Central memory CD8-positive, alpha-beta T cell (primary cell): Measurements from ENCODE around the gene OR56A1.
"Not testable (repeated sequence)": the region's sequence is repeated elsewhere in the genome, so short reads cannot be mapped to it uniquely, and the experiment has no call there.

Experiments used
- ATAC-seq: fragments of 150-1000 bp; cut with Tn5 transposase; replicated peaks from 2 replicates; pipeline ENCODE4 v1.10.0; 2022; ENCODE audit warnings: mild to moderate bottlenecking, moderate FRiP score, moderate number of reproducible peaks; ENCODE audit not compliant: poor library complexity, severe bottlenecking; ENCODE audit errors: extremely low read depth
- DNase-seq, 2 donors: peaks; one replicate each; pipeline ENCODE4 v3.0.0; 2021; ENCODE audit warnings: low spot score in 2 of 2
- H3K27ac Mint-ChIP-seq: one replicate; pipeline ENCODE4 v1.8.0; 2022; ENCODE audit warnings: low read depth, mild to moderate bottlenecking, moderate library complexity, mixed read lengths
- H3K27me3 Mint-ChIP-seq: one replicate; pipeline ENCODE4 v1.8.0; 2022; ENCODE audit warnings: mixed read lengths
- H3K36me3 Mint-ChIP-seq: one replicate; pipeline ENCODE4 v1.8.0; 2022; ENCODE audit warnings: mild to moderate bottlenecking, moderate library complexity, mixed read lengths; ENCODE audit not compliant: insufficient read depth
- H3K4me1 Mint-ChIP-seq: one replicate; pipeline ENCODE4 v1.8.0; 2022; ENCODE audit warnings: mixed read lengths
- H3K4me3 Mint-ChIP-seq: one replicate; pipeline ENCODE4 v1.8.0; 2022; ENCODE audit warnings: mild to moderate bottlenecking, moderate library complexity, mixed read lengths
- H3K9me3 Mint-ChIP-seq: one replicate; pipeline ENCODE4 v1.8.0; 2022; ENCODE audit warnings: mixed read lengths

OR56A1 gene, protein sequence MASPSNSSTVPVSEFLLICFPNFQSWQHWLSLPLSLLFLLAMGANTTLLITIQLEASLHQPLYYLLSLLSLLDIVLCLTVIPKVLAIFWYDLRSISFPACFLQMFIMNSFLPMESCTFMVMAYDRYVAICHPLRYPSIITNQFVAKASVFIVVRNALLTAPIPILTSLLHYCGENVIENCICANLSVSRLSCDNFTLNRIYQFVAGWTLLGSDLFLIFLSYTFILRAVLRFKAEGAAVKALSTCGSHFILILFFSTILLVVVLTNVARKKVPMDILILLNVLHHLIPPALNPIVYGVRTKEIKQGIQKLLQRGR

DNA sequence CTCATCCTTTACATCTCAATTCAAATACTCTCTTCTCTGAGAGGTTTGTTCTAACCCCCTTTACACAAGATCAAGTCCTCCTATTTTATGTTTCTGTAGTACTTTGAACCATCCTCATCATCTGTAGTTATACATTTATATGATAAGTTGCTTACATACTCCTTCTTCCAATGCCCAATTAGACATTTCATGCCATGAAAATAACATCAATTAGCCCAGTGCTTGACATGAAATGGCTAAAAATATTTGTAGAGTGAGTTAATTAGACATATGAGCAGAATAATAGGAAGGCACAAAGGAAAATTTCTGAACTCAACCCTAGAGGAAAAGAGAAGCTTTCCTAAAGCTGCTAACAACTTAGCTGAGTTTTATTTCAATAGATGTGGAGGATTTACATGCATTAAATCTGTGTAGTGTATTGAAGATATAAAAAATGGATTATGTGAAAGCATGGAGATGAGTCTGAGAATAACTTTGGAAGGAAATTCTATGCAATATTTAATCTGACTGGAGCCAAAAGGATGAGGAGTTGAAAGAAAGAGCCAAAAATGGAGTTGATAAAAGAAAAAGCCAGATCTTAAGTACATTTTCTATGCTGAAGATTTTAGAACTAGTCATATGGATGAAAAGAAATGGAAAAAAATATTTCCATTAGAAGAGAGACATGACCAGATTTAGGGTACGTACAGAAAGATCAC, at the start of gene OR56A1:
Gene OR56A1, minus strand, starts transcription at position 51 of the 698 bp plus-strand sequence. CDS start 3,066 bp downstream, outside the sequence.
- no peak within 1 kb of the TSS for H3K27ac Mint-ChIP-seq
- no peaks in the 10 kb centered on the region for H3K4me1 Mint-ChIP-seq
- no peak for DNase-seq
- no peaks in the 10 kb centered on the region for H3K36me3 Mint-ChIP-seq
- peaks cover 27% of the 10 kb centered on the region for H3K27me3 Mint-ChIP-seq
- no peak for ATAC-seq
- H3K4me3 Mint-ChIP-seq: no peak within 1 kb of the TSS
- H3K9me3 Mint-ChIP-seq: no peaks in the 10 kb centered on the region

DNA sequence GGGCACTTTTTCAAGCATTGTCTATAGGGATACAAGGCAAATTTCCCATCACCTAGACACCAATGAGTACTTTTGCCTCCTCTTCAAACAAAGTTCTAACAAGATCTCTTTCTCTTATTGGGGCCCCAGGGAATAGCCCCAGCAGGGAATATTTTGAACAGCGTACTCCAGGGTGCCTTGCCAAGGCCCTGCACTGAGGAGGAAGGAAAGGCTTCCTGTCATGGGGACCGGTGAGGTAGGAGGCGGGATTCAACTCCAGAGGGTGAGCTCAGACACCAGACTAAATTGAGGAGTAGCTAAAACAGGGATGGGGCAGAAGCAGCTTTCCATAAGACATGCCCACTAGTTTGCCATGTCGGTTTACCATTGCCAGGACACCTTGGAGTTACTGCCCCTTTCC, 48.9 kb upstream of the OR56A1 start:
- Mint-ChIP-seq H3K36me3 (no peaks in the 10 kb centered on the region), H3K27ac (no peak overlapping the region)

DNA sequence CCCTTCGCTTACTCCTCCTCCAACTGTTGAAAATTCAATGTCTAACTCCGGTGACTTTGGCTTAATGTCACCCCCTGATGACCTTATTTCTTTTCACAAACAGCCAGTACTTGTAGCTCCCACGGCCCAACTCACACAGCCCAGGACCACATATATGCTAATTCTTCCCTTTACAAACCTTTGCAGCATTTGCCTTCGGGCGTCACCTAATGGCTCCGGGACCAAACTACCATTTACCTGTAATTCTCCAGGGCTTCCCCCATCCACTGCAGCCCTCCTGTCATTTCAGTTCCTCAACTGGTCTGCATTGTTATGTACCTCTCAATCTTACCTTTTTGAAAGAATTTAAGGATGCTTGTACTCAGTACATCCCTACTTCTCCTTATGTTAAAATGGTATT, 47.2 kb upstream of the OR56A1 start:
- H3K4me3 Mint-ChIP-seq: no peak overlapping the region
- DNase-seq (no peak), ATAC-seq (no peak)
- no peaks in the 10 kb centered on the region for H3K4me1 Mint-ChIP-seq
- no peaks in the 10 kb centered on the region for H3K36me3 Mint-ChIP-seq
- no peak overlapping the region for H3K27ac Mint-ChIP-seq
- peaks cover 4% of the 10 kb centered on the region for H3K9me3 Mint-ChIP-seq
- H3K27me3 Mint-ChIP-seq: peaks cover 67% of the 10 kb centered on the region

More for the DNA sequence above, 48.9 kb upstream of the OR56A1 start:
- H3K4me1 Mint-ChIP-seq: no peaks in the 10 kb centered on the region
- peaks cover 58% of the 10 kb centered on the region for H3K27me3 Mint-ChIP-seq
- H3K9me3 Mint-ChIP-seq: peaks cover 4% of the 10 kb centered on the region
- no peak overlapping the region for H3K4me3 Mint-ChIP-seq
- DNase-seq (no peak), ATAC-seq (no peak)

DNA sequence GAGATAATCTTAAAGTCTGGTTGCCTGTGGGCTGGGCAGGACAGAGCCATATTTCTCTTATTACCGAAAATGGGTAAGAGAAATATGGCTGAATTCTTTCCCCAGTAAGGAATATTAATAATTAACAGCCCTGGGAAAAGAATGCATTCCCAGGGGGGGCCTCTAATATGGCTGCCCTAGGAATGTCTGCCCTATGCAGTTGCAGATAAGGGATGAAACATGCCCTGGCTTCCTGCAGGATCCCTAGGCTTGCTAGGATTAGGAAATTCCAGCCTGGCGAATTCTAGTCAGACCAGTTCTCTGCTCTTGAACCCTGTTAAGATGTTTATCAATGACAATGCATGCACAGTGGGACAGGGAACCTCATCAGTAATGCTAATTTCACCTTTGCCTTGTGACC, 45.9 kb upstream of the OR56A1 start:
- not testable (repeated sequence) for H3K36me3 Mint-ChIP-seq, H3K4me1 Mint-ChIP-seq, H3K4me3 Mint-ChIP-seq, DNase-seq, ATAC-seq, H3K27ac Mint-ChIP-seq, H3K9me3 Mint-ChIP-seq
- H3K27me3 Mint-ChIP-seq: peaks cover 70% of the 10 kb centered on the region

DNA sequence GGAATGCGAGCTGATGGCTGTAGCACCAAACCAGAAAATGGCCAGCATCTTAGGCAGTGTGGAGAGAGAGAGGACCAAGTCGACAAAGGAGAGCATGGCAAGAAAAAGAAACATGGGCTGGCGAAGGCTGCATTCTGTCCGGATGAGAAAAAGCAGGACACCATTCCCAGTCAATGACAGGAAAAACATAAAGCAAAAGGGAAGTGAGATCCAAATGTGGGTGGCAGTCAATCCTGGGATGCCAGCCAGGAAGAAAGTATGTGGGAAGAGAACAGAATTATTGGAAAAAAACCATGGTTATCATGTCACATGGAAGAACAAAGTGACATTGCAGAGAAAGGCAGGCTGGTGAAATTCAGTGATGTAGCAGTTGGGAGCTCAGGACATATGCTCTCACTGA, 36.9 kb upstream of the OR56A1 start:
- ATAC-seq (no peak), DNase-seq (no peak)
- Mint-ChIP-seq H3K4me3 (no peak overlapping the region), H3K27me3 (peaks cover 41% of the 10 kb centered on the region), H3K9me3 (no peaks in the 10 kb centered on the region), H3K27ac (no peak overlapping the region), H3K36me3 (no peaks in the 10 kb centered on the region), H3K4me1 (no peaks in the 10 kb centered on the region)

DNA sequence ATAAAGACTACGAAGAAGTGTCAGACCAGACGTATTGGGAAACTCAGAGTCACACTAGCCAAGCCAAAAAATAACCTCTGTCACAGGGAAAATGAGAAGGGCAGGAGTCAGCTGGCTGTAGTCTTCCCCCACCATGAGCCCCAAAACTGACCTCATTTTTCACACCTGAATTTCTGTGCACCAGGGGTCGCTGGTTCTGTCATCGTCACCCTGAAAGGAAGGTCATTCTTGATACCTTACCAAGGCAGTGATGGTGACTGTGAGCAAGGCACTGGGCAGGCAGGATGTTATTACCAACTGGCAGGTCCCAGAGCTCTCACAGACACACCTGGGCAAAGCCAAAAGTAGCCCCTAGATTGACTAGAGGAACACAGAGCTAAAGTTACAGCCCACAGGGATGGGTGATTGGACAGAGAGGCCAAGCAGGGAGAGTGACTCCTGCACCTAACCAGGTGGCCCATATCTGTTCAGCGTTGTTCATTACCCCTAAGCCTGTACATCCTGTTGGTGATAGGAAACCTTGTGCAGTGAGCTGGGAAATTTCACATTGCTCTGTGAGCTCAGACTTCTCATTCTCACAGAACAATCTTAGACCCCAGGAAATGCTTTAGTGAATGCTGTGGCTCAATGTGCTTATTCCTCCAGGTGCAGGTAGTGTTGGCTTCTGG, 32.3 kb upstream of the OR56A1 start:
- H3K4me3 Mint-ChIP-seq: no peak overlapping the region
- H3K27ac Mint-ChIP-seq: no peak overlapping the region
- DNase-seq (no peak), ATAC-seq (no peak)
- no peaks in the 10 kb centered on the region for H3K9me3 Mint-ChIP-seq
- H3K27me3 Mint-ChIP-seq: peaks cover 56% of the 10 kb centered on the region
- no peaks in the 10 kb centered on the region for H3K4me1 Mint-ChIP-seq
- H3K36me3 Mint-ChIP-seq: no peaks in the 10 kb centered on the region

DNA sequence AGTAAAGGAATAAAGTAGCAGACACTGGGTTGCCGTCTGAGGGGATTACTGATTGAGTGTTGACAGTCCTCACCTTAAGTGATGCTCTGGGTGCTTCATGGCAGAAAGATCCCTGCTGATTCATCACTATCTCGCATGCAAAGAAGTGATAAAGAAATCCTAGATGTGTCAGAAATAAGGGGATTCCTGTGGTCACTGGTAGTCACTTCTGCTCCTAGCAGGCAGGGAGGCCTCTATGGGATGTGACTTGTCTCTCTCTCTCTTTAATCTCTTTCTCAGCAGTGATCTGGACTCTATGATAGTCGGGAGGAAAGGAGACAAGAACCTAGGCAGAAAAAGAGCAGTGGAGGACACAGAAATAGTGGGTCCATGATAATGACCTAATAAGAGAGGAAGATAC, 30.9 kb upstream of the OR56A1 start:
- H3K36me3 Mint-ChIP-seq: no peaks in the 10 kb centered on the region
- no peak overlapping the region for H3K27ac Mint-ChIP-seq
- peaks cover 61% of the 10 kb centered on the region for H3K27me3 Mint-ChIP-seq
- DNase-seq: no peak
- ATAC-seq: no peak
- no peaks in the 10 kb centered on the region for H3K9me3 Mint-ChIP-seq
- no peak overlapping the region for H3K4me3 Mint-ChIP-seq
- no peaks in the 10 kb centered on the region for H3K4me1 Mint-ChIP-seq

DNA sequence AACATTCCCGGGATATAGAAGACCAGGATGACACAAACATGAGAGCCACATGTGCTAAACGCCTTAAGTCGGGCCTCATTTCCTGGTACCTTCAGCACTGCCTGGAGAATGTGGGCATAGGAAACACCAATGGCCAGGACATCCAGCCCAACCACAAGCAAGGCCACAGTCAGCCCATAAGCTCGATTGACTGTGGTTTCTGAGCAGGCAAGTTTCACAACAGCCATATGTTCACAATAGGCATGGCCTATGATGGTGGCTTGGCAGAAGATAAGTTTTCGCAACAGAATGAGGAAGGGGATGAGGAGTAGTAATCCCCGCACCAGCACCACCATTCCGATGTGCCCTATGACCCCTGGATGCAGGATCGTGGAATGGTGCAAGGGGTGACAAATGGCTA, 26.9 kb upstream of the OR56A1 start:
- Mint-ChIP-seq H3K36me3 (no peaks in the 10 kb centered on the region), H3K9me3 (no peaks in the 10 kb centered on the region), H3K4me3 (no peak overlapping the region), H3K4me1 (no peaks in the 10 kb centered on the region), H3K27me3 (peaks cover 68% of the 10 kb centered on the region), H3K27ac (no peak overlapping the region)
- no peak for ATAC-seq
- no peak for DNase-seq

DNA sequence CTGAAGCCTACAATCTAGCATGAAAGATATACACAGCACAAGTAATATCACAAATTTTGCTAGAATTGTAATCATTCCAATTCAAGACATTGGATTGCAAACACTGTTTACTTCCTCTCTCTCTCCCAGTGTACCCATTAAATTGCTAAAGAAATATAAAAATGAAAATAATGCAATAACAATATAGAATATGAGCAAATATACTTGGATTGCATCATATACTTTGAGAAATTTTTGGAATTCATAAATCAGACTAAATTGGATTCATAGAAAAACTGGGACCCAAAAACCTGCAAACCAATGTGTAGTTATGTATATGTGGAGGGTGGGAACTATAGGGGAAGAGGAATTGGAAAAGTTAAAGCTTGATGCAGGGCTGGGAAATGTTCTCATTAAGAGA, 25.0 kb upstream of the OR56A1 start:
- no peaks in the 10 kb centered on the region for H3K4me1 Mint-ChIP-seq
- peaks cover 65% of the 10 kb centered on the region for H3K27me3 Mint-ChIP-seq
- H3K36me3 Mint-ChIP-seq: no peaks in the 10 kb centered on the region
- ATAC-seq (no peak), DNase-seq (no peak)
- H3K4me3 Mint-ChIP-seq: no peak overlapping the region
- H3K27ac Mint-ChIP-seq: no peak overlapping the region
- H3K9me3 Mint-ChIP-seq: no peaks in the 10 kb centered on the region

DNA sequence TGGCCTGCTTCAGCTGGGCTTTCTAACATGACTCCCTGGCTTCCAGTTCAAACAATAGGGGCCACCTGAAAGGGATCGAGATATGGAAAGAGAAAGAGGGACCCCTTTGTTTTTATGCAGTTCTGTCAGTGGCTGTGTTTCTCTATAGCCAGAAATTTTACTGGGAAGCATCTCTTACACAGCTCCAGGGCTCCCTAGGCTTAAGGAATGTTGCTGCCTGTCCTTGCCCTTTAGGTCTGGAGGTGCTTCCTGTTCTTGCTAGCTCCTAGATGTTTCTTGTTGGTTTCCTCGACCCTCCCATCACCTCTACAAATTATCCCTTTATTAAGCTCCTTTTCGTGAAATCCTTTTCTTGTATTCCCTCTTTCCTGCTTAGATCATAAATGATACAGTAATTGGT, 21.8 kb upstream of the OR56A1 start:
- Mint-ChIP-seq H3K4me3 (no peak overlapping the region), H3K27me3 (peaks cover 55% of the 10 kb centered on the region), H3K36me3 (no peaks in the 10 kb centered on the region), H3K27ac (no peak overlapping the region), H3K9me3 (no peaks in the 10 kb centered on the region), H3K4me1 (no peaks in the 10 kb centered on the region)
- DNase-seq (no peak), ATAC-seq (no peak)

DNA sequence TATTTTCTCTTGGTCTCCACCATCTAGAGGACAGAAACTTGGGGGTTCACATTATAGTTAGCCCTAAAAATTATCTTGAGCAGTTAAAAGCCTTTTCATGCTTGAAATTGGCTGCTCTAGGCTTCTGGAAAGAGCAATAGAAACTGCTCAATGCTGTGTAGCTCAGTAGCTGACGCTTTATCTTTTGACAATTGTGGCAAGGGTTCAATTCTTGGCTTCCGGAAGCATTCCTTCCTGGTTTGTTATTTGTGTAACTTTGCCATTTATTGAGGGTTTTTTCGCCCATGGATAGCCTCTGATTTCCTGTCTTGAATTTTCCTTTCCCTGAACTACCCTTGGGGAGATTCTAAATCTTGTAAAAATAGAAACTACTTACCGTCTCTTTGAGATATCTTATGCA, 10.3 kb upstream of the OR56A1 start:
- no peaks in the 10 kb centered on the region for H3K9me3 Mint-ChIP-seq
- no peak overlapping the region for H3K27ac Mint-ChIP-seq
- no peaks in the 10 kb centered on the region for H3K4me1 Mint-ChIP-seq
- no peaks in the 10 kb centered on the region for H3K36me3 Mint-ChIP-seq
- no peak for DNase-seq
- no peak for ATAC-seq
- peaks cover 42% of the 10 kb centered on the region for H3K27me3 Mint-ChIP-seq
- H3K4me3 Mint-ChIP-seq: no peak overlapping the region

DNA sequence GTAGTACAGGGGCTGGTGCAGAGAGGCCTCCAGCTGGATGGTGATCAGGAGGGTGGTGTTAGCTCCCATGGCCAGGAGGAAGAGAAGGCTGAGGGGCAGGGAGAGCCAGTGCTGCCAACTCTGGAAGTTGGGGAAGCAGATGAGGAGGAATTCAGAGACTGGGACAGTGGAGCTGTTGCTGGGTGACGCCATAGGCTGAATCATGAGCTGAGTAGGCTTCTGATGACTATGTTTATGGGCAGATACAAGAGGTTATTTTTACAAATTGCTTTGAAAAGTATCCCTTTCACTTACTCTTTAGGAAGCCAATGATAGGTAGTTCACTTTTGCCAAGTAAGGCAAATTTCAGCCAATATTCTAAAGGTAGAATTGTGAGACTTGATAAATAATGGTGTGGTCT, 3.1 kb downstream of the OR56A1 start:
- ATAC-seq (no peak), DNase-seq (no peak)
- Mint-ChIP-seq H3K36me3 (no peaks in the 10 kb centered on the region), H3K27me3 (peaks cover 37% of the 10 kb centered on the region), H3K27ac (no peak overlapping the region), H3K4me1 (no peaks in the 10 kb centered on the region), H3K9me3 (no peaks in the 10 kb centered on the region), H3K4me3 (no peak overlapping the region)

DNA sequence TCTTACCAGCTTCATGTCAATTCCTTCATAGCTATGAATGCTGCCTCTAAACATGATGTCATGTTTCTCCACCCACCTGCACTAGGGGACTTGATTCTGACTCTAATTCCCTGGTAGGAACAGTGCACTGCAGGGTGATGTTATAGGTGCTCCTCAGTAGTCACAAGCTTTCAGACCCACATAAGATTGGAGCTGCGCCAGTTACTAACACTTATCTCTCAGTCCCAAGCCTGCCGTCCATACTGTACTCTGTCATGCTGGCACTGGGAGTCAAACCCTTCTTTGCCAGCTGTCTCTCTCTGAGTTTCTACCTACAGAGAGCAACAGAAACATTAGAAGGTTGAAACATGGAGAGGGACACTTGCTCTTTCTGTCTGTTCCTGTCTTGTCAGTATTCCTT, 5.5 kb downstream of the OR56A1 start:
- no peak for ATAC-seq
- no peaks in the 10 kb centered on the region for H3K9me3 Mint-ChIP-seq
- no peak for DNase-seq
- H3K27ac Mint-ChIP-seq: no peak overlapping the region
- H3K4me3 Mint-ChIP-seq: no peak overlapping the region
- no peaks in the 10 kb centered on the region for H3K4me1 Mint-ChIP-seq
- peaks cover 37% of the 10 kb centered on the region for H3K27me3 Mint-ChIP-seq
- no peaks in the 10 kb centered on the region for H3K36me3 Mint-ChIP-seq
